MM.1S (cell line): Measurements from ENCODE around the gene SNCA.

Source experiments
- DNase-seq: peaks from one replicate; pipeline ENCODE4 v3.0.0-alpha.2; 2015
- H2AFZ ChIP-seq: fragments of 300-600 bp; sonication (generic); 2 replicates; pipeline ENCODE4 v1.6.0; 2016; ENCODE audit warnings: antibody characterized with exemption, low read length
- H3F3A ChIP-seq: fragments of 300-600 bp; sonication (generic); 2 replicates; pipeline ENCODE4 v1.6.1; 2016; ENCODE audit warnings: mild to moderate bottlenecking, antibody characterized with exemption, low read length, moderate library complexity, mixed read lengths; ENCODE audit not compliant: insufficient read depth
- H3K27ac ChIP-seq: fragments of 300-600 bp; sonication (generic); 2 replicates; pipeline ENCODE4 v1.5.1; 2016; ENCODE audit warnings: mild to moderate bottlenecking, low read length
- H3K27me3 ChIP-seq: fragments of 300-600 bp; sonication (generic); replicated peaks from 2 replicates; pipeline ENCODE4 v1.6.0; 2016; ENCODE audit warnings: low read length; ENCODE audit not compliant: insufficient read depth
- H3K36me3 ChIP-seq: fragments of 300-600 bp; sonication (generic); replicated peaks from 2 replicates; pipeline ENCODE4 v1.6.1; 2016; ENCODE audit warnings: mild to moderate bottlenecking, low read length, mixed read lengths; ENCODE audit not compliant: insufficient read depth
- H3K4me1 ChIP-seq: fragments of 300-600 bp; sonication (generic); 2 replicates; pipeline ENCODE4 v1.6.1; 2016; ENCODE audit warnings: low read length, mixed read lengths
- H3K4me2 ChIP-seq: fragments of 300-600 bp; sonication (generic); 2 replicates; pipeline ENCODE4 v1.6.0; 2016; ENCODE audit warnings: low read depth, low read length
- H3K4me3 ChIP-seq: fragments of 300-600 bp; sonication (generic); 2 replicates; pipeline ENCODE4 v1.5.1; 2016; ENCODE audit warnings: low read length, mixed read lengths
- H3K79me2 ChIP-seq: fragments of 300-600 bp; sonication (generic); 2 replicates; pipeline ENCODE4 v1.6.1; 2016; ENCODE audit warnings: mixed run types, low read length, mixed read lengths
- H3K9ac ChIP-seq: fragments of 300-600 bp; sonication (generic); 2 replicates; pipeline ENCODE4 v1.6.1; 2016; ENCODE audit warnings: low read length, mixed read lengths
- H3K9me2 ChIP-seq: fragments of 300-600 bp; sonication (generic); replicated peaks from 2 replicates; pipeline ENCODE4 v1.6.1; 2016; ENCODE audit warnings: mild to moderate bottlenecking, low read length, mixed read lengths; ENCODE audit not compliant: insufficient read depth
- H3K9me3 ChIP-seq: fragments of 300-600 bp; sonication (generic); replicated peaks from 2 replicates; pipeline ENCODE4 v1.6.1; 2016; ENCODE audit warnings: mild to moderate bottlenecking, low read length, mixed read lengths; ENCODE audit not compliant: insufficient read depth
- H4K20me1 ChIP-seq: fragments of 300-600 bp; sonication (generic); 2 replicates; pipeline ENCODE4 v1.6.1; 2016; ENCODE audit warnings: mild to moderate bottlenecking, low read length, moderate library complexity, mixed read lengths; ENCODE audit not compliant: insufficient read depth
- EZH2 ChIP-seq: fragments of 300-600 bp; sonication (generic); optimal IDR thresholded peaks from 2 replicates; pipeline ENCODE3; 2017; ENCODE audit warnings: low read depth, mild to moderate bottlenecking, antibody characterized with exemption, low read length, mixed read lengths
- EZH2phosphoT487 ChIP-seq: fragments of 300-600 bp; sonication (generic); IDR thresholded peaks from 2 replicates; pipeline ENCODE4 v1.6.1; 2018; ENCODE audit warnings: antibody characterized with exemption, low read length
- TF ChIP-seq, protein P1 (sequence below): fragments of 300-600 bp; sonication (generic); IDR thresholded peaks from 2 replicates; pipeline ENCODE4 v1.5.1; 2016; ENCODE audit warnings: antibody characterized with exemption, low read length, mixed read lengths

The SNCA gene

DNA sequence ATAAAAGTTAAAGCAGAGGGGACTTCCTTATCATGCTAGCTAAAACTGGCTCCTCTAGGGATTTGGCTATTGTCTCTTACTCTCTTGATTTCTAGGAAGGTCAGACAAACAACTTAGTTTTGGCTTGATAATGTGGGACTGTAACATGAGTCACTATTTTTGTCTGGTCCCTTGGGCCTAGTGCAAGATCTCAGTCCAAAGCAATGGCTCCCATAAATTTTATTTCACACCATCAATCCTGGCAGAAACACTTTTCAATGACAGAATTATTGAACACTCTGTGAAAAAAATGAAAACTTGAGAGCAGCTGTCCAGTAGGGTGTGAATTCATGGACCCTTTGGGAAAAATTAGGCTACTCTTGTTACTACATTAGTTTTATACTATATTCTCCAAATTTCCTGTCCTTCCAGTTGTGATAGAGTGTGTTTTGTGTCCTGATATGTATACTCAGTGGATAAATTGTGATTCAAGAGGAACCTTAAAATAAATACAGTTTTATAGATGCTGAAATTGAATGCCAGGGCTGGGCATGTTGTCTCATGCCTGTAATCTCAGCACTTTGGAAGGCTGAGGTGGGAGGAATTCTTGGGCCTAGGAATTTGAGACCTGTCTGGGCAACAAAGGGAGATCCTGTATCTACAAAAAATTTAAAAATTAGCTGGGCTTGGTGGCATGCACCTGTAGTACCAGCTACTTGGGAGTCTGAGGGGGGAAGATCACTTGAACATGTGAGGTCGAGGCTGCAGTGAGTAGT, 10.8 kb upstream of the SNCA start:
- Histone ChIP-seq H3K27ac (no peak overlapping the region), H3K4me2 (no peak overlapping the region), H3F3A (no peaks in the 10 kb centered on the region), H3K9ac (no peak overlapping the region), H3K79me2 (no peaks in the 10 kb centered on the region), H3K9me3 (no peaks in the 10 kb centered on the region), H3K9me2 (no peaks in the 10 kb centered on the region), H3K4me3 (no peak overlapping the region), H2AFZ (no peak overlapping the region), H3K36me3 (no peaks in the 10 kb centered on the region), H4K20me1 (no peaks in the 10 kb centered on the region), H3K27me3 (no peaks in the 10 kb centered on the region), H3K4me1 (no peaks in the 10 kb centered on the region)
- no peak for DNase-seq
- TF ChIP-seq EZH2phosphoT487 (no peak), EZH2 (no peak)
- TF ChIP-seq, protein P1, sequence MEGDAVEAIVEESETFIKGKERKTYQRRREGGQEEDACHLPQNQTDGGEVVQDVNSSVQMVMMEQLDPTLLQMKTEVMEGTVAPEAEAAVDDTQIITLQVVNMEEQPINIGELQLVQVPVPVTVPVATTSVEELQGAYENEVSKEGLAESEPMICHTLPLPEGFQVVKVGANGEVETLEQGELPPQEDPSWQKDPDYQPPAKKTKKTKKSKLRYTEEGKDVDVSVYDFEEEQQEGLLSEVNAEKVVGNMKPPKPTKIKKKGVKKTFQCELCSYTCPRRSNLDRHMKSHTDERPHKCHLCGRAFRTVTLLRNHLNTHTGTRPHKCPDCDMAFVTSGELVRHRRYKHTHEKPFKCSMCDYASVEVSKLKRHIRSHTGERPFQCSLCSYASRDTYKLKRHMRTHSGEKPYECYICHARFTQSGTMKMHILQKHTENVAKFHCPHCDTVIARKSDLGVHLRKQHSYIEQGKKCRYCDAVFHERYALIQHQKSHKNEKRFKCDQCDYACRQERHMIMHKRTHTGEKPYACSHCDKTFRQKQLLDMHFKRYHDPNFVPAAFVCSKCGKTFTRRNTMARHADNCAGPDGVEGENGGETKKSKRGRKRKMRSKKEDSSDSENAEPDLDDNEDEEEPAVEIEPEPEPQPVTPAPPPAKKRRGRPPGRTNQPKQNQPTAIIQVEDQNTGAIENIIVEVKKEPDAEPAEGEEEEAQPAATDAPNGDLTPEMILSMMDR, result no peak

DNA sequence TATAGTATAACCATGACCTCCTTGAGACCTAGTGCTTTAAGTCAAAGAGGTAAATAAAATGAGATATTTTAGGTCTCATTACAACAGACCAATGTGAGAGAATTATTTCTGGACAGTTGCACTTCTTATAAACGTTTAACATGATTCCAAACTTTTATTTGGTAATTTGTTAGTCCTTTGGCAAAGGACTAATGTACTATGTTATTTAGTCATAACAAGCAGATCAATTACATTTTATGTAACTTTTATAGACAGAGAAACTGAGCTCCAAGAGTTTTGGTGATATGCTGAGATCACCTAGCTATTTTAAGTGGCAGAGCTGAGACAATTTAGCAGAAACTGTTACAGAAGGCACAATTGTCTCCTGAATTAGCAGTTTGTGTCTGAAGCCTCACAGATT, 2.6 kb upstream of the SNCA start:
- Histone ChIP-seq H3K4me2 (no peak overlapping the region), H4K20me1 (no peaks in the 10 kb centered on the region), H3K9me2 (no peaks in the 10 kb centered on the region), H3K36me3 (no peaks in the 10 kb centered on the region), H3K9me3 (no peaks in the 10 kb centered on the region), H3K4me3 (no peak overlapping the region), H2AFZ (no peak overlapping the region), H3K27me3 (no peaks in the 10 kb centered on the region), H3K27ac (no peak overlapping the region), H3F3A (no peaks in the 10 kb centered on the region), H3K4me1 (no peaks in the 10 kb centered on the region), H3K79me2 (no peaks in the 10 kb centered on the region), H3K9ac (no peak overlapping the region)
- DNase-seq, result no peak
- TF ChIP-seq EZH2, result no peak
- TF ChIP-seq, protein P1, result no peak
- TF ChIP-seq EZH2phosphoT487, result no peak

DNA sequence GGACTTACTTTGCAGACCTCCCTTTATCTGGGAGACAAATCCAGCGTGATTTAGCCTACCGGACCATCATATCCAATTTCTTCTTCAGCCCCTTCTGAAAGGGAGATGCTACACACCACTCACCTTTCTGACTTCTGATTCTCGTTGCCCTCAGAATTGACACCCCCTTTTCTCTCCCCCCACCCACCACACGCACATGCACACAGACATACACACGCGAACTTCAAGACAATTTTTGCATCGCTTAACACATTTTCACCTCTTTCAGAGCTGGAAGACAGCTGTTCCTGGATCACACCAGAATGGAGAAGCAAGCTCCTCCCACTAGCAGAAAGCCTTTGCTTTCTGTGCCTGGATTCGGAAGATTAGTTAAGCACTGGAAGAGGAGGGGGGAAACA, 1.0 kb upstream of the SNCA start:
- Histone ChIP-seq H3K4me2 (no peak overlapping the region), H3K9me2 (no peaks in the 10 kb centered on the region), H3K79me2 (no peaks in the 10 kb centered on the region), H3K36me3 (no peaks in the 10 kb centered on the region), H2AFZ (no peak overlapping the region), H3K27ac (no peak overlapping the region), H4K20me1 (no peaks in the 10 kb centered on the region), H3F3A (no peaks in the 10 kb centered on the region), H3K27me3 (no peaks in the 10 kb centered on the region), H3K4me3 (no peak overlapping the region), H3K9me3 (no peaks in the 10 kb centered on the region), H3K4me1 (no peaks in the 10 kb centered on the region), H3K9ac (no peak overlapping the region)
- TF ChIP-seq EZH2phosphoT487 (no peak), EZH2 (no peak)
- TF ChIP-seq, protein P1, result no peak
- DNase-seq, result no peak
